OCI-LY3 (cell line): ENCODE data around the gene ADGRV1.

Source experiments
- H2AFZ ChIP-seq: fragments of 200-600, 300-600 bp; shearing (Covaris generic); 2 replicates; pipeline ENCODE4 v1.6.0; 2014; ENCODE audit warnings: antibody characterized with exemption, low read depth, low read length
- H3K27ac ChIP-seq: fragments of 200-600, 300-600 bp; sonication (generic); 2 replicates; pipeline ENCODE4 v1.5.1; 2014; ENCODE audit warnings: mild to moderate bottlenecking, low read length, moderate library complexity, mixed read lengths
- H3K27me3 ChIP-seq: fragments of 200-600, 300-600 bp; sonication (generic); 2 replicates; pipeline ENCODE4 v1.6.1; 2014; ENCODE audit warnings: low read depth, low read length, mixed read lengths
- H3K36me3 ChIP-seq: fragments of 200-600, 300-600 bp; sonication (generic); replicated peaks from 2 replicates; pipeline ENCODE3; 2014; ENCODE audit warnings: low read depth, low read length, mixed read lengths
- H3K4me1 ChIP-seq: fragments of 300-600, 200-600 bp; sonication (generic); 2 replicates; pipeline ENCODE4 v1.6.1; 2014; ENCODE audit warnings: low read length, mixed read lengths
- H3K4me2 ChIP-seq: fragments of 200-600, 300-600 bp; sonication (generic); 2 replicates; pipeline ENCODE4 v1.6.1; 2014; ENCODE audit warnings: low read length, mixed read lengths
- H3K4me3 ChIP-seq: fragments of 300-600, 200-600 bp; sonication (generic); 2 replicates; pipeline ENCODE4 v1.5.1; 2014; ENCODE audit warnings: antibody characterized with exemption, mild to moderate bottlenecking, low read length, moderate library complexity
- H3K79me2 ChIP-seq: fragments of 300-600, 200-600 bp; shearing (Covaris generic); 2 replicates; pipeline ENCODE4 v1.6.1; 2014; ENCODE audit warnings: mild to moderate bottlenecking, low read length, mixed read lengths
- H3K9ac ChIP-seq: fragments of 300-600, 200-600 bp; shearing (Covaris generic); 2 replicates; pipeline ENCODE4 v1.6.0; 2014; ENCODE audit warnings: mild to moderate bottlenecking, low read length, moderate library complexity
- H3K9me3 ChIP-seq: fragments of 200-600, 300-600 bp; shearing (Covaris generic); 2 replicates; pipeline ENCODE4 v1.6.1; 2014; ENCODE audit warnings: low read length, mixed read lengths; ENCODE audit not compliant: insufficient read depth
- H4K20me1 ChIP-seq: fragments of 200-600, 300-600 bp; sonication (generic); 2 replicates; pipeline ENCODE4 v1.6.1; 2016; ENCODE audit warnings: low read length, mixed read lengths; ENCODE audit not compliant: insufficient read depth
- CTCF ChIP-seq: fragments of 200-600, 300-600 bp; sonication (generic); IDR thresholded peaks from 2 replicates; pipeline ENCODE4 v1.5.1; 2014; ENCODE audit warnings: antibody characterized with exemption, low read length, low read depth
- EZH2phosphoT487 ChIP-seq: fragments of 200-600 bp; shearing (Covaris generic); IDR thresholded peaks from 2 replicates; pipeline ENCODE4 v1.6.1; 2018; ENCODE audit warnings: antibody characterized with exemption, mixed run types, low read depth

ADGRV1 gene

GRCh38 chr5:90548069-90548593 lies 10.5 kb upstream of the ADGRV1 start:
- TF ChIP-seq CTCF (no peak), EZH2phosphoT487 (no peak)
- H3K36me3 ChIP-seq, result no peaks in the 10 kb centered on the region
- no peak overlapping the region for H3K9ac ChIP-seq
- no peak overlapping the region for H3K27ac ChIP-seq
- no peaks in the 10 kb centered on the region for H3K9me3 ChIP-seq
- H3K27me3 ChIP-seq, result peaks cover 53% of the 10 kb centered on the region
- no peaks in the 10 kb centered on the region for H3K79me2 ChIP-seq
- H3K4me3 ChIP-seq, result no peak overlapping the region
- H3K4me1 ChIP-seq, result peaks cover 2% of the 10 kb centered on the region; the same call in 1 of the 2 replicates
- no peak overlapping the region for H2AFZ ChIP-seq
- no peak overlapping the region for H3K4me2 ChIP-seq
- H4K20me1 ChIP-seq, result no peaks in the 10 kb centered on the region; the same call in 1 of the 2 replicates

GRCh38 chr5:90549223-90549622 lies 9.4 kb upstream of the ADGRV1 start:
- H2AFZ ChIP-seq, result no peak overlapping the region
- no peak overlapping the region for H3K9ac ChIP-seq
- H3K27me3 ChIP-seq, result peaks cover 58% of the 10 kb centered on the region
- no peak overlapping the region for H3K4me2 ChIP-seq
- no peak for TF ChIP-seq EZH2phosphoT487
- no peak for TF ChIP-seq CTCF
- no peaks in the 10 kb centered on the region for H3K79me2 ChIP-seq
- H3K4me3 ChIP-seq, result no peak overlapping the region
- no peaks in the 10 kb centered on the region for H3K36me3 ChIP-seq
- no peaks in the 10 kb centered on the region; the same call in 1 of the 2 replicates for H4K20me1 ChIP-seq
- H3K27ac ChIP-seq, result no peak overlapping the region
- no peaks in the 10 kb centered on the region for H3K9me3 ChIP-seq
- peaks cover 2% of the 10 kb centered on the region; the same call in 1 of the 2 replicates for H3K4me1 ChIP-seq

GRCh38 chr5:90549729-90550275 lies 8.8 kb upstream of the ADGRV1 start:
- H3K4me3 ChIP-seq, result no peak overlapping the region
- no peaks in the 10 kb centered on the region; the same call in 1 of the 2 replicates for H4K20me1 ChIP-seq
- peaks cover 2% of the 10 kb centered on the region; the same call in 1 of the 2 replicates for H3K4me1 ChIP-seq
- no peak overlapping the region for H3K4me2 ChIP-seq
- H3K9ac ChIP-seq, result no peak overlapping the region
- H3K79me2 ChIP-seq, result no peaks in the 10 kb centered on the region
- H3K36me3 ChIP-seq, result no peaks in the 10 kb centered on the region
- H3K27me3 ChIP-seq, result peaks cover 59% of the 10 kb centered on the region
- H3K9me3 ChIP-seq, result no peaks in the 10 kb centered on the region
- no peak overlapping the region for H2AFZ ChIP-seq
- H3K27ac ChIP-seq, result no peak overlapping the region
- no peak for TF ChIP-seq EZH2phosphoT487
- no peak for TF ChIP-seq CTCF

- peaks cover 2% of the 10 kb centered on the region; the same call in 1 of the 2 replicates for H3K4me1 ChIP-seq
- H3K36me3 ChIP-seq, result no peaks in the 10 kb centered on the region
- peaks cover 51% of the 10 kb centered on the region for H3K27me3 ChIP-seq
- no peak overlapping the region for H3K27ac ChIP-seq
- H3K9me3 ChIP-seq, result no peaks in the 10 kb centered on the region
- H3K4me2 ChIP-seq, result no peak overlapping the region
- H3K79me2 ChIP-seq, result no peaks in the 10 kb centered on the region
- no peak overlapping the region for H3K4me3 ChIP-seq
- TF ChIP-seq CTCF (no peak), EZH2phosphoT487 (no peak)
- H3K9ac ChIP-seq, result no peak overlapping the region
- H4K20me1 ChIP-seq, result no peaks in the 10 kb centered on the region; the same call in 1 of the 2 replicates
- no peak overlapping the region for H2AFZ ChIP-seq
Observed at GRCh38 chr5:90550963-90551362, 7.6 kb upstream of the ADGRV1 start.
